Osteocyte (in vitro differentiated cells): ENCODE results near the gene CHST3. TPM values are rescaled to one million over a fixed set of nuclear protein-coding genes. Genes with fewer than 3 reads are reported as not detected.
"Not testable (repeated sequence)": the region's sequence is repeated elsewhere in the genome, so short reads cannot be mapped to it uniquely, and the experiment has no call there.

Experiments
- DNase-seq: peaks from one replicate; pipeline ENCODE4 v3.0.0; 2021; ENCODE audit warnings: mixed read lengths; ENCODE audit not compliant: unreplicated experiment; ENCODE audit errors: extremely low spot score
- H3K27ac Mint-ChIP-seq: one replicate; pipeline ENCODE4 v1.8.0; 2021; ENCODE audit warnings: mild to moderate bottlenecking, mixed read lengths; ENCODE audit not compliant: unreplicated experiment
- H3K27me3 Mint-ChIP-seq: one replicate; pipeline ENCODE4 v1.8.0; 2021; ENCODE audit warnings: mixed read lengths; ENCODE audit not compliant: unreplicated experiment
- H3K36me3 Mint-ChIP-seq: one replicate; pipeline ENCODE4 v1.8.0; 2021; ENCODE audit warnings: mixed read lengths; ENCODE audit not compliant: unreplicated experiment
- H3K4me1 Mint-ChIP-seq: one replicate; pipeline ENCODE4 v1.8.0; 2021; ENCODE audit warnings: mixed read lengths; ENCODE audit not compliant: unreplicated experiment
- H3K4me3 Mint-ChIP-seq: one replicate; pipeline ENCODE4 v1.8.0; 2021; ENCODE audit warnings: mild to moderate bottlenecking, moderate library complexity, mixed read lengths; ENCODE audit not compliant: unreplicated experiment
- H3K9me3 Mint-ChIP-seq: one replicate; pipeline ENCODE4 v1.8.0; 2021; ENCODE audit warnings: mixed read lengths; ENCODE audit not compliant: unreplicated experiment
- CTCF ChIP-seq: fragments of 200-600 bp; sonication (generic); IDR thresholded peaks from 2 replicates; pipeline ENCODE4 v1.5.0; 2021; ENCODE audit warnings: antibody characterized with exemption, mild to moderate bottlenecking, moderate library complexity
- total RNA-seq: library from RNA; stranded (reverse); gene quantifications from 2 replicates; pipeline ENCODE4 v1.2.1, GENCODE V29; 2021

The CHST3 gene
- total RNA-seq, 1 donor from 2014 or later, result 35.0 TPM

DNA sequence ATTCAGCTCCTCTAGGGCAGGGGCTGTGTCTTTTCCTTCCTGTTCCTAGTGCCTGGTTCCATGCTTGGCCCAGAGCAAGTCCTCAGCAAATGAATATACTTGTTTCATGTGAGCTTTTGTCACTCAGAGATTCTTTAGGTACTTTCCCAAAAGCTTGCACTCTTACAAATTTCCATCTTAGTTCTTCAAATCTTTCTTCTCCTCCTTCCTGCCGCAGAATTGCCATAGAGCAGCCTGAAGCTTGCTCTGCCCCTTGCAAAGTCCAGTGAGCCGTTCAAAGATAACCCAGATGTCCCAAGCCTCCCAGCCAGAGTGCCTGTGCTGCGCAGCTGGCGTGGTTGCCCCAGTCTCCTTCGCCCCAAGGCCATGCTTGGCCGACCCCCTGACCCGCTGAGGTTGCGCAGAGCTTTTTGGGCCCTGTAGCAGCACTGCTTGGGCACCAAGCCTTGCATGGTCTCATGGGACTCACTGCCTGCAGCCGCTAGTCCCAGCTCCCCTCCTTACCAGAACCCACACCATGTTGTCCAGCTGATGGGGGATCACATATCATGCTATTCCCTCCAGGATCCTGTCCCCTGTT lies 20.7 kb downstream of the CHST3 start:
- peaks cover 73% of the 10 kb centered on the region for H3K4me1 Mint-ChIP-seq
- peak overlapping the region; percentile 88 for H3K27ac Mint-ChIP-seq
- no peak for TF ChIP-seq CTCF
- no peak for DNase-seq
- H3K9me3 Mint-ChIP-seq, result peaks cover 3% of the 10 kb centered on the region
- no peaks in the 10 kb centered on the region for H3K27me3 Mint-ChIP-seq
- H3K36me3 Mint-ChIP-seq, result peaks cover 15% of the 10 kb centered on the region
- H3K4me3 Mint-ChIP-seq, result peak overlapping the region; percentile 42

DNA sequence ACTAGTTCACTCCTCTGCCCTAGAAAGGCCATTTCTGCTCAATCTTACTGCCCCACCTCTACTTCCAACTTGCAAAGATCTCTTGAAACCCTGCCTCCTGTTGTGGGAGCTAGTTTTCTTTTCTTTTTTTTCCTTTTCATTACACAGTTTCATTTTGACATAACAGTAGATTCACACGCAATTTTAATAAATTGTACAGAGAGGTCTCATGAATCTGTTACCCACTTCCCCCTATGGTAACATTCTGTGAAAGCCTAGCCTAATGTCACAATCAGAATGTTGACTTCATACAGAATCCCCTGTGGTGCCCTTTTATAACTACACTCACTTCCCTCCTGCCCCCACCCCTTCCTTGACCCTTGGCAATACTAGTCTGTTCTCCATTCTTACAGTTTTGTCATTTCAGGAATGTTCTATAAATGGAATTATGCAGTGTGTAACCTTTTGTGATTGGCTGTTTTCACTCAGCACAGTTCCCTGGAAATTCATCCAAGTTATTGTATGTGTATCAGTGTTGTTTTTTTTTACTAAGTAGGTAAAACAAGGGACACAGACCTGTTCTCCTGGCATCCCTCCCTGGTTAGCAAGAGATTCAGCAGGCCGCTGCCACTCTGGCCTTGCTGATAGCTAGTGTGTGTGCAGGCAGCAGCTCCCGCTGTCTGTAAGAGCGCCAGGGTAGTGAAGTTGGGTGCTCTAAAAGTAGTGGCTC lies 21.5 kb downstream of the CHST3 start:
- DNase-seq, result no peak
- H3K36me3 Mint-ChIP-seq, result peaks cover 16% of the 10 kb centered on the region
- H3K4me3 Mint-ChIP-seq, result peak overlapping the region; percentile 42
- no peak for TF ChIP-seq CTCF
- H3K27ac Mint-ChIP-seq, result peak overlapping the region; percentile 88
- H3K27me3 Mint-ChIP-seq, result no peaks in the 10 kb centered on the region
- peaks cover 65% of the 10 kb centered on the region for H3K4me1 Mint-ChIP-seq
- peaks cover 3% of the 10 kb centered on the region for H3K9me3 Mint-ChIP-seq

DNA sequence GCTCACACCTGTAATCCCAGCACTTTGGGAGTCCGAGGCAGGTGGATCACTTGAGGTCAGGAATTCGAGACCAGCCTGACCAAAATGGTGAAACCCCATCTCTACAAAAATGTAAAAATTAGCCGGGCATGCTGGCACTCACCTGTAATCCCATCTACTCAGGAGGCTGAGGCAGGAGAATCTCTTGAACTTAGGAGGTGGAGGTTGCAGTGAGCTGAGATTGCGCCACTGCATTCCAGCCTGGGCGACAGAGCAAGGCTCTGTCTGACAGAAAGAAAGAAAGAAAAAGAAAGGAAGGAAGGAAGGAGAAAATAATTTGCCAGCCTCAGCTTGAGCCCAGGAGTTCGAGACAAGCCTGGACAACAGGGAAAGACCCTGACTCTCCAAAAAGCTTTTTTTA lies 24.7 kb downstream of the CHST3 start:
- H3K9me3 Mint-ChIP-seq, DNase-seq, H3K27me3 Mint-ChIP-seq, H3K4me3 Mint-ChIP-seq, H3K27ac Mint-ChIP-seq: not testable (repeated sequence)
- H3K4me1 Mint-ChIP-seq, result peaks cover 51% of the 10 kb centered on the region
- peaks cover 13% of the 10 kb centered on the region for H3K36me3 Mint-ChIP-seq

DNA sequence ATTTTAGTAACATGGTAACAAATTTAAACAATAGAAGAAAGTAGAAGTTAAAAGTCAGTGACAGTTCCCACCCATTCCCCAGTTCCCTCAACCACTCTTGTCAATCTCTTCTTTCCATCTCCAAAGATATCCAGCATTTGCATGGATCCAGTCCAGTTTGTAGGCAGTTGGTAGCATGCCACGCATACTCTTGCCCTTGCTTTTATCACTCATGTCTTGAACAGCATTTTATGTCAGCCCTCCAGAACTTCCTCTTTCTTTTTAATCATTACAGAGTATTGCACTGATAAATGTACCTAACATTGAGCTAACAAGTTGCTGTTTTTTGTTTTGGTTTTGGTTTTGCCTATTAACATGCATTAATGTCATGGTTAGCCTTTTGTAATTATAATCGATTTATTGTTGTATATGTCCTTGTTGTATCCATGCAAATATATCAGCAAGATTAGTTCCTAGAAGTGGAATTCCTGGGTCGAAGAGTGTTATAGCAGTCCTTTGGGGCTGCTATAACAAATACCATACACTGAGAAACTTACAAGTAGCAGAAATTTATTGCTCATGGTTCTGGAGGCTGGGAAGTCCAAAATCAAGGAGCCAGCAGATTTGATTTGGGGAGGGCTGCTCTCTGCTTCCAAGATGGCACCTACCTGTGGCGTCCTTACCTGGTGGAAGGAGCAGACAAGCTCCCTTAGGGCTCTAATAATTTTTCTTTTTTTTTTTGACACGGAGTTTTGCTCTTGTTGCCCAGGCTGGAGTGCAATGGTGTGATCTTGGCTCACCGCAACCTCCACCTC lies 25.7 kb downstream of the CHST3 start:
- H3K4me3 Mint-ChIP-seq, result no peak overlapping the region
- peaks cover 13% of the 10 kb centered on the region for H3K36me3 Mint-ChIP-seq
- peaks cover 43% of the 10 kb centered on the region for H3K4me1 Mint-ChIP-seq
- H3K9me3 Mint-ChIP-seq, result peaks cover 3% of the 10 kb centered on the region
- H3K27me3 Mint-ChIP-seq, result no peaks in the 10 kb centered on the region
- no peak overlapping the region for H3K27ac Mint-ChIP-seq
- no peak for TF ChIP-seq CTCF
- no peak for DNase-seq

DNA sequence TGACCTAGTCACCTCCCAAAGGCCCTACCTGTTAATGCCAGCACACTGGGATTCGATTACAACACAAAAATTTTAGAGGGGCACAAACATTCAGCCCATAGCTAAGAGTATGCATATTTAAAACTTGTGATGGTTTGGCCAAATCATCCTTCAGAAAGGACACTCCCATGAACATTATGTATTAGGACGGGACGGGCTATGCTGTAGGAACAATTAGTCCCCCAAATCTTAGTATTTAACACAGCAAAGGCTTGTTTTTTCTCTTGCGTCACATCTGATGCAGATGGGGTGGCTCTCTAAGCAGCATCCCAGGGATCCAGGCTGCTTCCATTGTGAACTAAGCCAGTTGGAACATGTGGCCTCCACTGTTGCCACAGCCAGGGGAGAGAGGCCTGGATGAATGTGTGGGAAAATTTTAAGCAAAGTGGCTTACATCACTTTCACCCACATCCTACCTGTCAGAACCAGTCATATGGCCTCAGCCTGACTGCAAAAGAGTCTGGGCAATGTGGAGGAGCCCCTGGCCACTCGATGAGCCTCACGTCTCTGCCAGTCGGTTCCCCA lies 26.6 kb downstream of the CHST3 start:
- TF ChIP-seq CTCF, result no peak
- Mint-ChIP-seq H3K36me3 (peaks cover 13% of the 10 kb centered on the region), H3K27me3 (no peaks in the 10 kb centered on the region), H3K4me1 (peaks cover 39% of the 10 kb centered on the region), H3K9me3 (peaks cover 3% of the 10 kb centered on the region), H3K4me3 (no peak overlapping the region), H3K27ac (no peak overlapping the region)
- DNase-seq, result no peak
